Esophagus muscularis mucosa (tissue), 4 donors: ENCODE data around the gene TRIM71. TPM values are rescaled to one million over a fixed set of nuclear protein-coding genes. Genes with fewer than 3 reads are reported as not detected.
"Not testable (repeated sequence)": the region's sequence is repeated elsewhere in the genome, so short reads cannot be mapped to it uniquely, and the experiment has no call there.

Source experiments
- DNase-seq: peaks from one replicate; pipeline ENCODE4 v3.0.0-alpha.2; 2017; ENCODE audit errors: extremely low spot score
- H3K27ac ChIP-seq, 4 donors: fragments of 200-600 bp; sonication (generic); replicated peaks in 1 of 4; 1 replicate in 3 of 4; 2 replicates in 1 of 4; pipeline ENCODE4 v1.5.1; 2016 to 2019; ENCODE audit warnings: mild to moderate bottlenecking in 1 of 4
- H3K27me3 ChIP-seq, 4 donors: fragments of 200-600 bp; sonication (generic); one replicate each; pipeline versions ENCODE4 v1.5.1 to v1.6.0; 2016 to 2019
- H3K36me3 ChIP-seq, 4 donors: fragments of 200-600 bp; sonication (generic); one replicate each; pipeline ENCODE4 v1.5.1; 2016 to 2019
- H3K4me1 ChIP-seq, 4 donors: fragments of 200-600 bp; sonication (generic); one replicate each; pipeline ENCODE4 v1.5.1; 2016 to 2019
- H3K4me3 ChIP-seq, 4 donors: fragments of 200-600 bp; sonication (generic); 1 replicate in 2 of 4; 2 replicates in 2 of 4; pipeline ENCODE4 v1.5.1; 2016 to 2019; ENCODE audit warnings: mild to moderate bottlenecking in 4 of 4, moderate library complexity in 1 of 4
- H3K9me3 ChIP-seq, 4 donors: fragments of 200-600 bp; sonication (generic); 1 replicate in 3 of 4; 2 replicates in 1 of 4; pipeline ENCODE4 v1.5.1; 2016 to 2019
- EP300 ChIP-seq: sonication (generic); formaldehyde crosslinking; IDR thresholded peaks from one replicate; pipeline ENCODE4 v1.6.1; 2017; ENCODE audit warnings: antibody characterized with exemption
- POLR2A ChIP-seq: fragments of 450-650 bp; IDR thresholded peaks from one replicate; pipeline ENCODE4 v1.6.1; 2017; ENCODE audit warnings: antibody characterized with exemption, moderate library complexity, mild to moderate bottlenecking, low read depth
- POLR2AphosphoS5 ChIP-seq, 2 donors: sonication (generic); formaldehyde crosslinking; IDR thresholded peaks; one replicate each; pipeline ENCODE4 v1.6.1; 2017; ENCODE audit warnings: antibody characterized with exemption in 2 of 2
- WGBS: methylation state at CpG from one replicate; pipeline ENCODE4 v1.1.5; 2018; 5-methylcytosine and 5-hydroxymethylcytosine counted together
- intact Hi-C: fragments of 100-400 bp; cut with DNase I; formaldehyde crosslinking; loops from one replicate; pipeline ENCODE4 v1.15.1; 2023
- total RNA-seq, 4 donors: library from RNA; depleted of rRNA; stranded (reverse); fragments of >200 nt; gene quantifications; one replicate each; pipeline versions ENCODE4 v1.1.0 to v1.2.1, GENCODE V29; 2016
- TF ChIP-seq, protein P1 (sequence below), 3 experiments: fragments of 200-600 bp in 2 of 3; fragments of 450-650 bp in 1 of 3; sonication (generic) in 2 of 3; IDR thresholded peaks; one replicate each; pipeline ENCODE4 v1.5.1; 2017 to 2019; ENCODE audit warnings: antibody characterized with exemption in 3 of 3, mild to moderate bottlenecking in 2 of 3, moderate library complexity in 1 of 3

The TRIM71 gene
- total RNA-seq, 4 donors from 2014 or later = not detected

DNA sequence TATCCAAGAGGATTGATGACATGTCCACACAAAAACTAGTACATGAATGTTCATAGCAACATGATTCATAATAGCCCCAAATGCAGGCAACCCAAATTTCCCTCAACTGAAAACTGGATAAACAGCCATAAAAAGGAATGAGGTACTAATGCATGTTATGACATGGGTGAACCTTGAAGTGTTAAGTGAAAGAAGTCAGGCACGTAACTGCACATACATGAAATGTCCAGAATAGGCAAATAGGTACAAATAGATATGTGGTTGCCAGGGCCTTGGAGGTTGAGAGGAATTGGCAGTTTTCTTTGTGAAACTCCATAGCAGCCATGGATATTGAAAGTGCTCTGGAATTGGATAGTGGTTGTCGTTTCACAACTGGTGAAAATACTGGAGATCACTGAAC lies 81.5 kb downstream of the TRIM71 start:
- Histone ChIP-seq H3K4me1 (peaks cover 0 to 10% (median 4%) of the 10 kb centered on the region in 4 donors), H3K27me3 (peaks cover 0 to 25% (median 0%) of the 10 kb centered on the region in 4 donors), H3K4me3 (no peak overlapping the region), H3K36me3 (no peaks in the 10 kb centered on the region), H3K9me3 (no peaks in the 10 kb centered on the region), H3K27ac (no peak overlapping the region)
- TF ChIP-seq EP300 (no peak), POLR2A (no peak), POLR2AphosphoS5 (IDR thresholded peaks at IDR 0.05) (no peak)
- TF ChIP-seq, protein P1, sequence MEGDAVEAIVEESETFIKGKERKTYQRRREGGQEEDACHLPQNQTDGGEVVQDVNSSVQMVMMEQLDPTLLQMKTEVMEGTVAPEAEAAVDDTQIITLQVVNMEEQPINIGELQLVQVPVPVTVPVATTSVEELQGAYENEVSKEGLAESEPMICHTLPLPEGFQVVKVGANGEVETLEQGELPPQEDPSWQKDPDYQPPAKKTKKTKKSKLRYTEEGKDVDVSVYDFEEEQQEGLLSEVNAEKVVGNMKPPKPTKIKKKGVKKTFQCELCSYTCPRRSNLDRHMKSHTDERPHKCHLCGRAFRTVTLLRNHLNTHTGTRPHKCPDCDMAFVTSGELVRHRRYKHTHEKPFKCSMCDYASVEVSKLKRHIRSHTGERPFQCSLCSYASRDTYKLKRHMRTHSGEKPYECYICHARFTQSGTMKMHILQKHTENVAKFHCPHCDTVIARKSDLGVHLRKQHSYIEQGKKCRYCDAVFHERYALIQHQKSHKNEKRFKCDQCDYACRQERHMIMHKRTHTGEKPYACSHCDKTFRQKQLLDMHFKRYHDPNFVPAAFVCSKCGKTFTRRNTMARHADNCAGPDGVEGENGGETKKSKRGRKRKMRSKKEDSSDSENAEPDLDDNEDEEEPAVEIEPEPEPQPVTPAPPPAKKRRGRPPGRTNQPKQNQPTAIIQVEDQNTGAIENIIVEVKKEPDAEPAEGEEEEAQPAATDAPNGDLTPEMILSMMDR (IDR thresholded peaks at IDR 0.05) = no peak
- intact Hi-C loops = no loop called here
- 88% methylated on average over 2 of the region's 2 CpGs for WGBS
- no peak for DNase-seq

DNA sequence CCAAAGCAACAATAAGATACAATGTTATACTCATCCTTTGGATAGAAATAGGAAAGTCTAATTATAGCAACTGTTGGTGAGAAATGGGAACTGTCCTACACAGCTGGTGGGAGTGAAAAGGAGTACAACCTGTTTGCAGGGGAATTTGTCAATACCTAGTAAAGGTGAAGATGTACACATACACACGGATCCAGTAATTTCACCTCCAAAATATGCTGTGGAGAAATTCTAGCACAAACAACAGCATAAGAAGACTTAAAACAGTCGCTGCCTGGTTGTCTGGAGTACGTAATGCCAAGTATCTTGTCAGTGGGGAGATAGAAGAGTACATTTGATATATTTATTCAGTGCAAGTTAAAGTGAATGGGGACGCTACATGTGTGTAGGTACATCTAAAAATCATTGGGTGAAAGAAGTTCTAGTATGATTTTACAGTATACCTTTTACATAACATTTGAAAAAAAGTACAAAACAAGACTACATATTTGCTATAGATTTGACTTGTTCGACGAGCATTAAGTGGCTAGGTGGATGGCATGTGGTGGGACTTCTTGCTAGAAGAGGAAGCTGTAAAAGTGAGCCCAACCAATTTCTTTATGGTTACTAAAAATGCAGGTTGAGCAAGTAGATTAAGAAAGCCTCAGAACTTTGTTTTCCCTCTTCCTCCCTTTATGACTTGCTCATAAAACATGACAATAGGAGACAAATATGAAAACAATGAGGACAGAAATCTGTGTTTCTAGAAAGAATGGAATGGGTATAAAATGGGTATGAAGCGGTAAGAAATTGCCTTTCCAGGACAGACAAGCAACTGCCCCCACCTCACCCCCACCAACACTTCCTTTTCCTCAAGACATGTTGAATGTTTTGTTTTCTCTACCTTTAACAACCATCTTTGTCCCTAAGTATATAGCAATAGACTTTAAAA lies 83.5 kb downstream of the TRIM71 start:
- H3K4me1 ChIP-seq = peaks cover 0 to 10% (median 4%) of the 10 kb centered on the region in 4 donors
- intact Hi-C loops = no loop called here
- DNase-seq = no peak
- no peaks in the 10 kb centered on the region for H3K36me3 ChIP-seq
- TF ChIP-seq POLR2A (no peak), EP300 (no peak), POLR2AphosphoS5 (IDR thresholded peaks at IDR 0.05) (no peak)
- TF ChIP-seq, protein P1 (IDR thresholded peaks at IDR 0.05) = no peak
- peaks cover 0 to 25% (median 0%) of the 10 kb centered on the region in 4 donors for H3K27me3 ChIP-seq
- WGBS = 76% methylated on average over 7 of the region's 7 CpGs
- no peak overlapping the region for H3K27ac ChIP-seq
- H3K4me3 ChIP-seq = no peak overlapping the region
- no peaks in the 10 kb centered on the region for H3K9me3 ChIP-seq

DNA sequence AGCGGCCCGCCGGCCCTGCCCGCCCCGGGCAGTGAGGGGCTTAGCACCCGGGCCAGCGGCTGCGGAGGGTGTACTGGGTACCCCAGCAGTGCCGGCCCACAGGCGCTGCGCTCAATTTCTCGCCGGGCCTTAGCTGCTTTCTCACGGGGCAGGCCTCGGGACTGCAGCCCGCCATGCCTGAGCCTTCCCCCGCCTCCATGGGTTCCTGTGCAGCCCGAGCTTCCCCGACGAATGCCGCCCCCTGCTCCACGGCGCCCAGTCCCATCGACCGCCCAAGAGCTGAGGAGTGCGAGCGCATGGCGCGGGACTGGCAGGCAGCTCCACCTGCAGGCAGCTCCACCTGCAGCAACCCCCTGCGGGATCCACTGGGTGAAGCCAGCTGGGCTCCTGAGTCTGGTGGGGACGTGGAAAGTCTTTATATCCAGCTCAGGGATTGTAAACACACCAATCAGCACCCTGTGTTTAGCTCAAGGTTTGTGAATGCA lies 85.1 kb downstream of the TRIM71 start:
- H3K27ac ChIP-seq, H3K36me3 ChIP-seq, DNase-seq, H3K9me3 ChIP-seq, intact Hi-C loops: not testable (repeated sequence)
- 9% methylated on average over 13 of the region's 31 CpGs for WGBS
- peaks cover 0 to 10% (median 4%) of the 10 kb centered on the region in 4 donors for H3K4me1 ChIP-seq
- TF ChIP-seq, protein P1 (IDR thresholded peaks at IDR 0.05) = peak; percentile 31 to 44 (median 32)
- peaks cover 0 to 17% (median 0%) of the 10 kb centered on the region in 4 donors for H3K27me3 ChIP-seq
- peak overlapping the region; percentile 38 to 52 (median 44) for H3K4me3 ChIP-seq

DNA sequence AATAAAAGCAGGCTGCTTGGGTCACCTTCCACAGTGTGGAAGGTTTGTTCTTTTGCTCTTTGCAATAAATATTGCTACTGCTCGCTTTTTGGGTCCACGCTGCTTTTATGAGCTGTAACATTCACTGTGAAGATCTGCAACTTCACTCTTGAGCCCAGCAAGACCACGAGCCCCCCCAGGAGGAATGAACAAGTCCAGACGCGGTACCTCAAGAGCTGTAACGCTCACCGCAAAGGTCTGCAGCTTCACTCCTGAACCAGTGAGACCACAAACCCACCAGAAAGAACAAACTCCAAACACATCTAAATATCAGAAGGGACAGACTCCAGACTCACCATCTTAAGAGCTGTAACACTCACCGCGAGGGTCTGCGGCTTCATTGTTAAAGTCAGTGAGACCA lies 86.2 kb downstream of the TRIM71 start:
- H3K4me3 ChIP-seq = no peak overlapping the region
- peaks cover 0 to 10% (median 4%) of the 10 kb centered on the region in 4 donors for H3K4me1 ChIP-seq
- DNase-seq = no peak
- H3K9me3 ChIP-seq = no peaks in the 10 kb centered on the region
- TF ChIP-seq EP300 = no peak
- TF ChIP-seq POLR2A = no peak
- TF ChIP-seq POLR2AphosphoS5 (IDR thresholded peaks at IDR 0.05) = no peak
- TF ChIP-seq, protein P1 (IDR thresholded peaks at IDR 0.05) = no peak
- peaks cover 0 to 14% (median 0%) of the 10 kb centered on the region in 4 donors for H3K27me3 ChIP-seq
- H3K27ac ChIP-seq = no peak overlapping the region
- intact Hi-C loops = no loop called here
- WGBS = 96% methylated on average over 10 of the region's 10 CpGs
- H3K36me3 ChIP-seq = no peaks in the 10 kb centered on the region
